Neutrophil (primary cell): Measurements from ENCODE around the gene CORO2A.
A peak's percentile ranks its signal among the peaks of the same experiment; 100 is the strongest.

ENCODE experiments used
- H3K27ac ChIP-seq: fragments of 200-600 bp; sonication (generic); 2 replicates; pipeline ENCODE4 v1.5.1; 2016; ENCODE audit warnings: mild to moderate bottlenecking, moderate library complexity
- H3K27me3 ChIP-seq: fragments of 200-600 bp; sonication (generic); 2 replicates; pipeline ENCODE4 v1.6.0; 2016; ENCODE audit warnings: mild to moderate bottlenecking
- H3K36me3 ChIP-seq: fragments of 200-600 bp; sonication (generic); 2 replicates; pipeline ENCODE4 v1.5.1; 2017
- H3K4me1 ChIP-seq, 2 experiments: fragments of 200-600 bp in 1 of 2; sonication (generic) in 1 of 2; 1 replicate in 1 of 2; 2 replicates in 1 of 2; pipeline versions ENCODE4 v1.5.1 to v1.6.1; 2013 to 2016; ENCODE audit warnings: low read depth in 1 of 2, low read length in 1 of 2, mild to moderate bottlenecking in 1 of 2, moderate library complexity in 1 of 2; ENCODE audit not compliant: control insufficient read depth in 1 of 2, insufficient read depth in 1 of 2
- H3K4me3 ChIP-seq, 2 experiments: fragments of 200-600 bp in 1 of 2; sonication (generic) in 1 of 2; 1 replicate in 1 of 2; 2 replicates in 1 of 2; pipeline ENCODE4 v1.5.1; 2013 to 2016; ENCODE audit warnings: low read depth in 1 of 2, low read length in 1 of 2, mild to moderate bottlenecking in 1 of 2, moderate library complexity in 1 of 2
- H3K9me3 ChIP-seq: fragments of 200-600 bp; sonication (generic); 2 replicates; pipeline ENCODE4 v1.5.1; 2016
- TF ChIP-seq, protein P1 (sequence below): fragments of 200-600 bp; sonication (generic); IDR thresholded peaks from 2 replicates; pipeline ENCODE4 v1.5.1; 2016; ENCODE audit warnings: antibody characterized with exemption

The CORO2A gene

DNA sequence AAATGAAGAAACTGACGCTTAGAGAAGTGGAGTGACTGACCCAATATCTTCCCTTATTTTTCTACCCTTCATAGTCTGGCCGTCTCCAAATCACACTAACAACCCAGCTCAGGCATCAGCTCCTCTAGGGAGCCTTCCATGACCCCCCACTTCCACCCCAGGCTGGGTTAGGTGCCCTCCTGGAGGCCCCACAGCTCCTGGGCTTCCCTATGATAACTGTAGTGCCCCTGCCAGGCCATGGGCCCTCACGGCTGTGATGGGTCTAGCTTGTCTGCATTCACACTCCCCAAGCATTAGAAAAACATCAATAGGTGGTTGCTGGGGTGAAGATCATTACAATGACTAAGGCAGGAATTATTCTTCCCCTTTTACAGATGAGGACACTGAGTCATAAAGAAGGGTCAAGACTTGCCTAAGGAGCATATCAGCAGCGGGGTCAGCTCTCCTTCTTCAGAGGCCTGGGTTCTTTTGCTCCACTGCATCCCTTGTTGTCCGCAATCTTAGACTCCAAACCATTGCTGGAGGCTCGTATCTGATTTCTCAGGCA, 7.3 kb downstream of the CORO2A start:
- H3K4me3 ChIP-seq: peak overlapping the region; percentile 36 to 56
- no peaks in the 10 kb centered on the region for H3K27me3 ChIP-seq
- H3K27ac ChIP-seq: peak overlapping the region; percentile 88
- H3K4me1 ChIP-seq: peaks cover 68 to 69% of the 10 kb centered on the region in 2 experiments
- TF ChIP-seq, protein P1, sequence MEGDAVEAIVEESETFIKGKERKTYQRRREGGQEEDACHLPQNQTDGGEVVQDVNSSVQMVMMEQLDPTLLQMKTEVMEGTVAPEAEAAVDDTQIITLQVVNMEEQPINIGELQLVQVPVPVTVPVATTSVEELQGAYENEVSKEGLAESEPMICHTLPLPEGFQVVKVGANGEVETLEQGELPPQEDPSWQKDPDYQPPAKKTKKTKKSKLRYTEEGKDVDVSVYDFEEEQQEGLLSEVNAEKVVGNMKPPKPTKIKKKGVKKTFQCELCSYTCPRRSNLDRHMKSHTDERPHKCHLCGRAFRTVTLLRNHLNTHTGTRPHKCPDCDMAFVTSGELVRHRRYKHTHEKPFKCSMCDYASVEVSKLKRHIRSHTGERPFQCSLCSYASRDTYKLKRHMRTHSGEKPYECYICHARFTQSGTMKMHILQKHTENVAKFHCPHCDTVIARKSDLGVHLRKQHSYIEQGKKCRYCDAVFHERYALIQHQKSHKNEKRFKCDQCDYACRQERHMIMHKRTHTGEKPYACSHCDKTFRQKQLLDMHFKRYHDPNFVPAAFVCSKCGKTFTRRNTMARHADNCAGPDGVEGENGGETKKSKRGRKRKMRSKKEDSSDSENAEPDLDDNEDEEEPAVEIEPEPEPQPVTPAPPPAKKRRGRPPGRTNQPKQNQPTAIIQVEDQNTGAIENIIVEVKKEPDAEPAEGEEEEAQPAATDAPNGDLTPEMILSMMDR: no peak
- no peaks in the 10 kb centered on the region for H3K9me3 ChIP-seq
- no peaks in the 10 kb centered on the region for H3K36me3 ChIP-seq

DNA sequence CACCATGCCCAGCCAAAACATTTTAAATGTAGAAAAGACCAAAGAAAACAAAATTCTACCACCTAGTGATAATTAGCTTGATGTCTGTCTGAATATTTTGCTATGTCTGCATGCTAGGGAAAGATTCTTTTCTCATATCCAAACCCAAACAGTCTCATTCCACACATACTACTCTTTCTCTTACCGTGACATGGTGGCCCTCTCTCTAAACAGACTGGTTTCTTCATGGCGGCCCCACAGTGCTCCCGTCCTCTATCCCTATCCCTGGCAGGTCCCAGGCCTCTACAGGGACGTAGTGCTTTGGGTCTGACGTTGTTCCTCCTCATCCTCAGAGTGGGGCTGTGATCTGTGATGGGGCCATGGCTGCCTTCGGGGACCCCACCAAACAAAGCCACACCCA, 8.1 kb downstream of the CORO2A start:
- TF ChIP-seq, protein P1: no peak
- no peaks in the 10 kb centered on the region for H3K27me3 ChIP-seq
- H3K27ac ChIP-seq: peak overlapping the region; percentile 88
- H3K4me3 ChIP-seq: peak overlapping the region in 1 of 2 experiments; percentile 56
- H3K4me1 ChIP-seq: peaks cover 75 to 76% of the 10 kb centered on the region in 2 experiments
- no peaks in the 10 kb centered on the region for H3K36me3 ChIP-seq
- H3K9me3 ChIP-seq: no peaks in the 10 kb centered on the region

DNA sequence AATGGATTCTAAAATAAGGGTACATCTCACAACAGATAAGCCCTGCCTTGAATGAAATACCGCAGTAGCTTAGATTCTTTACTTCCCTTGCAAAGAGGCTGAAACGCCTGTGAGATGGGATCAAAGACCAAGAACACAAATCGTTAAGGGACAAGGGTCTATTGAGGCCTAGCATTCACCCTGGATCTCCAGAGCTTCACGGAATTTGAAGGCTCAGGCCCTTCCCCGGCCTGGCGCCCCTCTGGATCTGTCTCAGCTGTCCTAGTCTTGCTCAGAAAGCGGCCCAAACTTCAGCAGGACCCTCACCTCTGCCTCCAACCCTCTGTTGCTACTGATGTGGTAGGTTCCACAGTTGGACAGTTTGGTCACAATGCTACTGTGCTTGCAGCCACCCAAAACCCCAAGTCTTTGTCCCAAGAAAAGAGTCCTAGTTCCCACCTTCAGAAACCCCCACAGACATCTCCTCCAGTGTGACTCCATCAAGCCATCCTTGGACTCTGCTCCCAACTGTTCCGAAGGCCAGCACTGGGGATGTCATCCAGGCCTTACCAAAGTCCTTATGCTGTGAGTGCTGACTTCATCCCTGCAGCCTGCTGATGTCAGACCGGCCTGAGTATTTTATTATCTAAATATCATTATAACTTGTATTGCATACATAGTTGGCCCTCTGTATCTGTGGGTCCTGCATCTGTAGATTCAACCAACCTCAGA, 9.4 kb downstream of the CORO2A start:
- H3K4me1 ChIP-seq: peaks cover 87 to 88% of the 10 kb centered on the region in 2 experiments
- H3K4me3 ChIP-seq: no peak overlapping the region
- no peaks in the 10 kb centered on the region for H3K36me3 ChIP-seq
- no peaks in the 10 kb centered on the region for H3K27me3 ChIP-seq
- TF ChIP-seq, protein P1: no peak
- peak overlapping the region; percentile 88 for H3K27ac ChIP-seq
- H3K9me3 ChIP-seq: no peaks in the 10 kb centered on the region

DNA sequence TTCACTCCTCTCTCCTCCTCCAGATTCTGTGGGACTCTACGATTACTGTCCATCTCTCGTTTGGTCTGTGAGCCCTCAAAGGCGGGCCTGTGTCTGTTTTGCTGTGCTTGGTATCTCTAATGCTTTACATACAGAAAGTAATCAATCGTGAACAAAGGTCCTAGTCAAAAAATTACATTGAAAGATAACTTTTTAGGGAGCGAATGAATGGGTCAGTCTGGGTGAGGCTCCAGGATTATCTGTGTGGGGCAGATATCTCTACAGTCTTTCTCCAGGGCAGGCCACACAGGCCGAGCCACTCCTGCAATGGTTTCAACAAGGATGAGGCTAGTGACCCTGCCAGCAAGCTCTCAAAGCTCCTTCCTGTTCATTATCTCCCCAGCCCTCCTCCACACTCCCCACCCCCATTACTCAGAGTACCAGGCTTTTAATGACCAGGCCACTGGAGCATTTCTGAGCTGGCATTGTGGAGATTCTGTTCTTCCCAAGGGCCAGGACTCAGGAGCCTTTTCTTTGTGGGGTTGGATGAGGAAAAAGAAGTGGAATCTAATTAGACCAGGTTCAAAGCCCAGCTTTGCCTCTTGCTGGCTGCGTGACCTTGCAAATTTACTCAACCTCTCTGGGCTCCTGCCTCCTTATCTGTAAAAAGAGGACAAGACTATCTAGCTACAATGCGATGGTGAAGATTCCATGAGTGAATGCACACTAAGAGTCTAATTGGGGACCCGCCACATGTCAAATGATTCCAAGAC, 10.2 kb downstream of the CORO2A start:
- Histone ChIP-seq H3K27ac (peak overlapping the region; percentile 88), H3K9me3 (no peaks in the 10 kb centered on the region), H3K36me3 (no peaks in the 10 kb centered on the region), H3K27me3 (no peaks in the 10 kb centered on the region), H3K4me1 (peaks cover 83% of the 10 kb centered on the region in 2 experiments), H3K4me3 (no peak overlapping the region)
- TF ChIP-seq, protein P1: no peak

DNA sequence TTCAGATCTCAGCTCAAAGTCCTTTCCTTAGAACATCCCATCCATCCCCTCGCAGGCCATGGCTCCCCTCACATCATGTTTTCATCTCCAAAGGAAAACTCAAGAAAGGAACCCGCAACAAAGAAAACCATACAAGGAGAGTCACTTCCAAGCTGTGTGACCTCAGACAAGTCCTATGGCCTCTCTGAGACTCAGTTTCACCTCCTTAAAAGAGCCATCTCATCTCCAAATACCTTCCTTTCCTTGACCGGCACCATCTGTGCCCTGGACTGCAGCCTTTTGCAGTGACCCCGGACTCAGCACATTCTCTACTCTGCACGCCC, 10.7 kb downstream of the CORO2A start:
- Histone ChIP-seq H3K4me3 (no peak overlapping the region), H3K27ac (peak overlapping the region; percentile 88), H3K36me3 (no peaks in the 10 kb centered on the region), H3K27me3 (no peaks in the 10 kb centered on the region), H3K4me1 (peaks cover 86 to 88% of the 10 kb centered on the region in 2 experiments), H3K9me3 (no peaks in the 10 kb centered on the region)
- TF ChIP-seq, protein P1: no peak
